Fibroblast of lung (primary cell): ENCODE results near the gene MYLK.

ENCODE experiments used
- CTCF ChIP-seq, 2 donors: IDR thresholded peaks in 1 of 2; conservative IDR thresholded peaks in 1 of 2; 1 replicate in 1 of 2; 2 replicates in 1 of 2; pipeline ENCODE4 v1.5.1; 2011 to 2012; ENCODE audit warnings: low read length in 2 of 2, control low read depth in 1 of 2, inconsistent platforms in 1 of 2, low read depth in 1 of 2, mild to moderate bottlenecking in 1 of 2
- EZH2 ChIP-seq: IDR thresholded peaks from 2 replicates; pipeline ENCODE4 v1.5.1; 2012; ENCODE audit warnings: low read length, control low read depth, mild to moderate bottlenecking; ENCODE audit errors: missing control alignments

GRCh38 chr3:123622766-123623165, 261.4 kb downstream of the MYLK start:
- TF ChIP-seq CTCF (conservative IDR thresholded peaks at IDR 0.05 in 1 of 2, IDR thresholded peaks at IDR 0.05 in 1 of 2; ENCODE audit: low read depth in 1 of 2, low read length in 2 of 2) (no peak), EZH2 (no peak)
